NCI-H2196 (cell line): ENCODE data around the gene OR10P1.

Experiments
- DNase-seq: peaks from one replicate; lab custom pipeline; 2025; ENCODE audit not compliant: unreplicated experiment; lab: John Stamatoyannopoulos, UW

OR10P1 gene

GRCh38 chr12:55684761-55685370 lies 48.2 kb downstream of the OR10P1 start:
- no peak for DNase-seq

- no peak for DNase-seq
Measured at GRCh38 chr12:55685671-55686070, 49.0 kb downstream of the OR10P1 start.

GRCh38 chr12:55686366-55687010 lies 49.8 kb downstream of the OR10P1 start:
- DNase-seq: no peak
